GM18868 (cell line): ENCODE results near the gene RAC3.

Experiments
- ATAC-seq: cut with Tn5 transposase; IDR thresholded peaks from one replicate; pipeline ENCODE4 v1.9.1; 2021; ENCODE audit warnings: mild to moderate bottlenecking, moderate library complexity; ENCODE audit not compliant: unreplicated experiment

The RAC3 gene

DNA sequence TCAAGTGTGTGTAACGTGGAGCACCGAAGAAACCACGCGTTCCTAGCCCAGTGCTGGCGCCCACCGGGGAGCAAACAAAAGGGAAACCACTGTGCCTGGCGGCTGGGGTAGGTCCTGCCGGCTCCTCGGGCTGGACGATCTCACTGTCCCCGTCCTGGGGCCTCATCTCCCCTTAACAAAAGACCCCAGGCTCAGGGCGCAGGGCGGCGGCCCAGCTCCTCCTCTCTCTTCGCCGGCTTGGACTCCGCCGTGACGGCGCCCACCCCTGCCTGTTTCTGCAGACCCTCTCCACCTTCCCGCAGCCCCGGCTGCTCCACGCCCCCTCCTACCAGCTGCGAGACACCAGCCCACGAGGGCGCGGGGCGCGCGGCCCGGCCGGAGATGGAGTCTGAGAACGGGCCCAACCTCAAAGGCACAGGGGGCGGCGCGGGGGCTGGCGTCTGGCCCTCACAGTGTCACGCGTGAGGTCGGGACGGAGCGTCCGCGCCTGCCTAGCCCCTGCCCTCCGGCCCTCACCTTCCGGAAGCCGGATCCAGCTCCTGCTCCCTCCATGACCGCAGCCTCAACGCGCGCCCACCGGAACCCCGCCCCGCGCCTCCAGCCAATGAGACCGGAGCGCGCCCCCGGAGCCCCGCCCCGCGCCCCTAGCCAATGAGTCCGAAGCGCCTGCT lies 9.0 kb upstream of the RAC3 start, which contains the start of gene CENPX:
TSS of gene CENPX (minus strand) at position 569 of the 671 bp plus-strand sequence. CDS start at position 552, 17 bp downstream.
- ATAC-seq = no peak

GRCh38 chr17:82022981-82023446 lies 8.5 kb upstream of the RAC3 start, which contains the start of gene LRRC45:
TSS of gene LRRC45 (plus strand) at chr17:82023305. CDS start at chr17:82023644, 339 bp downstream.
- ATAC-seq = peak; percentile 88

- ATAC-seq = no peak
Measured at GRCh38 chr17:82023447-82024241, 7.8 kb upstream of the RAC3 start.

DNA sequence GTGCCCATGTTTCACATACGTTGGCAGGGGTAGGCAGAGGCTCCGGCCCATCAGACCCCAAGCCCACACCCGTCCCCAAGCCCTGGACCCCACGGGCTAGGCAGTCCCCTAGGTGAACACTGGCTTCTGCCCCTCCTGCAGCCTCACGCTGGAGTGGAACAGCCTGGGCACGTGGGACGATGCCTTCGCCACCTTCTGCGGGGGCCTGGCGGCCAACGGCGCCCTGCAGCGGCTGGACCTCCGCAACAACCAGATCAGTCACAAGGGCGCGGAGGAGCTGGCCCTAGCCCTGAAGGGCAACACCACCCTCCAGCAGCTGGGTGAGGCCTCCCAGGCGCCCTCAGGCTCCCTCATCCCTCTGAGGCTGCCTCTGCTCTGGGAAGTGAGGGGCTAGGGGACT lies 6.6 kb upstream of the RAC3 start:
- ATAC-seq = no peak

- ATAC-seq = no peak
Measured at GRCh38 chr17:82025401-82026107, 5.9 kb upstream of the RAC3 start.

- no peak for ATAC-seq
Measured at GRCh38 chr17:82028246-82028645, 3.2 kb upstream of the RAC3 start.

DNA sequence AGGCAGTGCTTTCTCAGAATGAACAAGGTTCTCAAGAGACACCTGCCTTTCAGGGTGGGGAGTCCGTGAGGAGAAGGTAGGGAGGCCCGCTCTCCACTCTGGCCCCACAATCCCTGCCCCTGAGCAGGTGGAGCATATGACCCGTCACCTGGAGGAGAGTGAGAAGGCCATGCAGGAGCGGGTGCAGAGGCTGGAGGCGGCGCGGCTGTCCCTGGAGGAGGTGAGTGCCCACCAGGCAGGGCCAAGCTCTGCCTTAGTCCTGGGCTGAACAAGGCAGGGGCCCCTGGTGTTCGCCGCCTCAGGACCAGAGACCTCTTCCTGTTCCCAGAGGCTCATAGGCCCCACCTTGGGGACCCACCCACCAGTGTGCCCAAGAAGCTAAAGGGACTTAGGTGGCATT lies 2.5 kb upstream of the RAC3 start:
- ATAC-seq = no peak

DNA sequence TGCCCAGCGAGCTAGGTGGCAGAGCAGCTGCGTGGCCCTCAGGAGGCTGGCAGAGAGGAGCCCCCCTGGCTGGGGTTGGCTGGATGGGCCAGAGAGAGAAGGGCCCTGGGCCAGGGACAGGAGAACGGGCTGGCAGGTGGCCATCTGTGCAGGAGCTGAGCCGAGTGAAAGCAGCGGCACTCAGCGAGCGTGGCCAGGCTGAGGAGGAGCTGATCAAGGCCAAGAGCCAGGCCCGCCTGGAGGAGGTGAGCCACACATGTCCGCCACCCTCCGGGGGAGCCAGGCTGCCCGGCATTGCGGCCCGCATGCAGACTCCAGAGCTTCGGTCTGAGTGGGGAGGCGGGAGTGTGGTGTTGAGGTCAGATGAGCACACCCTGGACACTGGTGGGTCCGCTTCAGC lies 2.1 kb upstream of the RAC3 start:
- no peak for ATAC-seq

GRCh38 chr17:82029990-82030469 lies 1.4 kb upstream of the RAC3 start:
- no peak for ATAC-seq

GRCh38 chr17:82030470-82031302 lies 792 bp upstream of the RAC3 start:
- ATAC-seq = no peak

DNA sequence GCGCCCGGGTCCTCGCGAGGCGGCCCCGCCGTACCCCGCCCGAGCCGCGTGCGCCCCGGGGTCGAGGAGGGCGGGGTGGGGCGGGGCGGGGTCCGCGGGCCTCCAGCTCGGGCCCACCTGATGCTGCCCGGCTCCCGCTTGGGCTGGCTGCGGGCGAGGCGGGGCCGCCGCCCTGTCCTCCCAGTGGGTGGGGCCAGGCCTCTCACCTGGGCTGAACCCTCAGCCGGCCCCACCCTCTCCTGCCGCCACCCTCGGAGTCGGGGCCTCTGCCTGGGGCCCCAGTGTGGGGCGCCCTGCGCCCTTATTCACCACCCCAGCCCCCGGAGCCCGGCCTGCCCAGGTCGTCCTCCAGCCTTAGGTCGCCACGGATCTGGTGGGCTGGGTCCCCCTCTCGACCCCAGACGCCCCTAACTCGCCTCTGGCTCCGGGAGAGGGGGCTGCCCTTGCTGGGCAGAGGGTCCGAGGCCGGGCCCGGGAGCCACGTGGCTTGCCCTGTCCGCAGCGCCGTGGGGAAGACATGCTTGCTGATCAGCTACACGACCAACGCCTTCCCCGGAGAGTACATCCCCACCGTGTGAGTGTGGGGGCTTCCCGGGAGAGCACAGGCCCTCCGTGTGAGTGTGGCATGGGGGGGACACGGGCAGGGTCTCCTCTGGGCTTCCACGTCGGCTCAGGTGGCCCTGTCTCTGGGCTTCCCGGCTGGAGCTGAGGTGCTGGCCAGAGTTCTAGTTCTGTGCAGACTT lies 578 bp downstream of the RAC3 start:
- no peak for ATAC-seq

DNA sequence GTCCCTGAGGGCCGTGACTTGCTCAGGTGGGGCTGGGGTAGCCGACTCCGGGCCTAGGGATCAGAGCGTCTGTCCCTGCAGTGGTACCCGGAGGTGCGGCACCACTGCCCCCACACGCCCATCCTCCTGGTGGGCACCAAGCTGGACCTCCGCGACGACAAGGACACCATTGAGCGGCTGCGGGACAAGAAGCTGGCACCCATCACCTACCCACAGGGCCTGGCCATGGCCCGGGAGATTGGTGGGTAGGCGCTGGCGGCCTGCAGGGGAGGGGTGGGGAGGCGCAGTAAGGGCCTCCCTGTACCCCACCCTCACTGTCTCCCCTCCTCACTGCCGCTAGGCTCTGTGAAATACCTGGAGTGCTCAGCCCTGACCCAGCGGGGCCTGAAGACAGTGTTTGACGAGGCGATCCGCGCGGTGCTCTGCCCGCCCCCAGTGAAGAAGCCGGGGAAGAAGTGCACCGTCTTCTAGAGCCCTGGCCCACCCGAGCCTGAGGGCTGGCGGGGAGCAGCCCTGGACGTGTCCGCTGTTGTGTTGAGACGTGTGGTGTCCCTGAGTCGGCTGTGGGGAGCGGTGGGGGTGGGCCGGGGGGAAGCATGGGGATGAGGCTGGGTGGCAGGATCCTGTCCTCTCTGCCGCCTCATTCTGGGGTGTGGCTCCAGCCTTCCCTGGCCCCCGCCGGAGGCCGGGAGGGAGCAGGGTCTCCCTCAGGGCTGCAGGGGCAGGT lies 2.0 kb downstream of the RAC3 start:
- ATAC-seq = no peak

DNA sequence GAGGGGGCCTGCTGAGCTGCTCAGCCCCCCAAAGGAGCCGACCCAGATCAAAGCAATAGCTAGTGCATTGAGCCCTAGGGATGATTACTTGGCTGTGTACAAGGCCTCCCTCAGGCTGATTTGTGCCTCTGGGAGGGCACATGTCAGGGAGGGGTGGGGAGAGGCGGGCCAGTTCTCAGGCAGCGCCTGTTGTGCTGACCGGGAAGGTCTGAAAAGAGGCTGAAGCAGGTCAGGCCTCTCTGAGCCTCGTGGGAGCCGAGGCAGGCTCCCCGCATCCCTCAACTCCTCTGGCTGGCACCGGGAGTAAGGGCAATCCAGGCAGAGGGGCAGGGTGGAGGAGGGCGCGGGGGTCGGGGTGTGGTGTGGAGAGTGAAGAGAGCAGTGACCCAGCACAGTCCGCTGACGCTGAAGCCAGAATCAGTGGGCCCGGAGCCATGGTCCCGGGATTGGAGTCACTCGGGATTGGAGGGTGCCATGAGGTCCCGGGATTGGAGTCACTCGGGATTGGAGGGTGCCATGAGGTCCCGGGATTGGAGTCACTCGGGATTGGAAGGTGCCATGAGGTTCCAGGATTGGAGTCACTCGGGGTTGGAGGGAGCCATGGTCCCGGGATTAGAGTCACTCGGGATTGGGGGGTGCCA lies 3.0 kb downstream of the RAC3 start:
- no peak for ATAC-seq

DNA sequence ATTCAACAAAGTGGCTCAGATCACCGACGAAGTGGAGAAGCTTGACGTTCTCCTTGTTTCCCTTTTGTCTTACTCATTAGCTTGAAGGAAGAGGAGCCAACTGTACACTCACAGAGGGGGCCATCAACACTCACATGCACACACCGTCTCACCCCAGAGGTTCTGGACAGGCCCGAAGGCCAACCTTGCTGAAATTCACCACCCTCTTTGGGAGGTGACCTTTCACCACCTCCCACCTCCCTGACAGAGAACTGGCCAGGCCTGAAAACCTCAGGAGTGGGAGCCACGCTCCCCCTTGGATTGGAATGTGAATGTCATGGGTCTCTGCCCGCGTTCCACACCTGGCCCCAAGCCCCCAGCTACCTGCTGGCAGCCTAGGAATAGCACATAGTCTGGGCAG lies 4.0 kb downstream of the RAC3 start:
- no peak for ATAC-seq

- ATAC-seq = no peak
Measured at GRCh38 chr17:82035956-82036633, 4.6 kb downstream of the RAC3 start.

- ATAC-seq = no peak
Measured at GRCh38 chr17:82036634-82037091, 5.2 kb downstream of the RAC3 start.

DNA sequence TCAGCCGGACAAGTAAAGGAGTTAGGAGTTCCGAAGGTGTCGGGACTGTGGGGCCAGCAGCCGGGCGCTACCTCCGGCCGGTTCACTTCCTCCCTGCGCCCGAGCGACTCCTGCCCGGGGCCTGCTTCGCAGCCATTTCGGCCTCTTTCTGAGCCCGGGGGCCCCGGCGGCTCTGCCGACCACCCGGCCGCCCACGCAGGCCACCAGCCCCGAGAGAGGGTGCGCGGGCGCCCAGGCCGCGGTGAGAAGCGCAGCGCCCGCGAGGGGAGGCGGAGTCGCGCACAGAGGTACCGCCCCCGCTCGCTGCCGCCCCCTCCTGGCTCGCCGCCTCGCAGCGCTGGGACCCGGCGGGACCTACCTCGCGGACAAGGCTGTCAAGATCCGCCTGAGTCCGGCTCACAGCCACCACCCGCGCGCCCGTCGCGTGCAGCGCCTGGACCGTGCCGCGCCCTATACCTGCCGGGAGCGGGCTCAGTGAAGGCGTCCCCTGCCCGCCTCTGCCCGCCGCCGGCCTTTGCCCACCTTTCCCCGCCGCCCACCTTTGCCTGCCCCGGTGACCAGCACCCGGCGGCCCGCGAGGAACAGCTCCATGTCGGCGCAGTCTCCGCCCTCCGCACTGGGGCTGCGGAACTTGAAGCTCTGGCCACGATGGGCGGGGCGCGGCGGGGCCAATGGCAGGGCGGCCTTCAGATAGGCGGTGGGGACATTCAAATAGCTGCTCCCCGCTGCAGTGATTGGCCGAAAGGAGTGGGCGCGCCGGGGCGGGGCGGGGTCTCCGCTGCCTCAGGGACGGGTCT lies 5.8 kb downstream of the RAC3 start, which contains the start of gene DCXR:
TSS of gene DCXR (minus strand) at position 606 of the 797 bp plus-strand sequence. CDS start at position 591, 15 bp downstream.
- peak; percentile 90 for ATAC-seq
